ENCODE results near the gene CLCN4.
A peak's percentile ranks its signal among the peaks of the same experiment; 100 is the strongest.

CLCN4 gene

GRCh38 chrX:10178866-10179463, 22.2 kb downstream of the CLCN4 start:
- DNase-seq = no peak
- in situ Hi-C loops (cut with HindIII; ENCODE audit: low pct_ligation_motif_present, low pct_unique_long_range_greater_than_20kb, low sequenced_read_pairs) = no loop called here

- in situ Hi-C loops (cut with HindIII; ENCODE audit: low pct_ligation_motif_present, low pct_unique_long_range_greater_than_20kb, low sequenced_read_pairs) = no loop called here
- DNase-seq = no peak
Measured at GRCh38 chrX:10183760-10184159, 27.0 kb downstream of the CLCN4 start.

GRCh38 chrX:10184411-10184810, 27.6 kb downstream of the CLCN4 start:
- in situ Hi-C loops (cut with HindIII; ENCODE audit: low pct_ligation_motif_present, low pct_unique_long_range_greater_than_20kb, low sequenced_read_pairs) = no loop called here
- DNase-seq = no peak

- DNase-seq = no peak
- in situ Hi-C loops (cut with HindIII; ENCODE audit: low pct_ligation_motif_present, low pct_unique_long_range_greater_than_20kb, low sequenced_read_pairs) = no loop called here
Measured at GRCh38 chrX:10186355-10186754, 29.6 kb downstream of the CLCN4 start.

- no peak for DNase-seq
- in situ Hi-C loops (cut with HindIII; ENCODE audit: low pct_ligation_motif_present, low pct_unique_long_range_greater_than_20kb, low sequenced_read_pairs) = no loop called here
Measured at GRCh38 chrX:10187421-10187820, 30.6 kb downstream of the CLCN4 start.

- in situ Hi-C loops (cut with HindIII; ENCODE audit: low pct_ligation_motif_present, low pct_unique_long_range_greater_than_20kb, low sequenced_read_pairs) = no loop called here
- peak; percentile 69 for DNase-seq
Measured at GRCh38 chrX:10189317-10190268, 32.8 kb downstream of the CLCN4 start.

GRCh38 chrX:10190367-10190766, 33.6 kb downstream of the CLCN4 start:
- in situ Hi-C loops (cut with HindIII; ENCODE audit: low pct_ligation_motif_present, low pct_unique_long_range_greater_than_20kb, low sequenced_read_pairs) = no loop called here

GRCh38 chrX:10193587-10193986, 36.8 kb downstream of the CLCN4 start:
- in situ Hi-C loops (cut with HindIII; ENCODE audit: low pct_ligation_motif_present, low pct_unique_long_range_greater_than_20kb, low sequenced_read_pairs) = no loop called here
- DNase-seq = no peak

More at GRCh38 chrX:10190367-10190766, 33.6 kb downstream of the CLCN4 start:
- peak; percentile 58 for DNase-seq

GRCh38 chrX:10195425-10195824, 38.6 kb downstream of the CLCN4 start:
- DNase-seq = no peak
- in situ Hi-C loops (cut with HindIII; ENCODE audit: low pct_ligation_motif_present, low pct_unique_long_range_greater_than_20kb, low sequenced_read_pairs) = no loop called here

- in situ Hi-C loops (cut with HindIII; ENCODE audit: low pct_ligation_motif_present, low pct_unique_long_range_greater_than_20kb, low sequenced_read_pairs) = no loop called here
- no peak for DNase-seq
Measured at GRCh38 chrX:10195947-10196346, 39.2 kb downstream of the CLCN4 start.

GRCh38 chrX:10197279-10198210, 40.8 kb downstream of the CLCN4 start:
- in situ Hi-C loops (cut with HindIII; ENCODE audit: low pct_ligation_motif_present, low pct_unique_long_range_greater_than_20kb, low sequenced_read_pairs) = no loop called here
- no peak for DNase-seq

- DNase-seq = no peak
- in situ Hi-C loops (cut with HindIII; ENCODE audit: low pct_ligation_motif_present, low pct_unique_long_range_greater_than_20kb, low sequenced_read_pairs) = no loop called here
Measured at GRCh38 chrX:10198254-10198653, 41.5 kb downstream of the CLCN4 start.

GRCh38 chrX:10199212-10199611, 42.4 kb downstream of the CLCN4 start:
- in situ Hi-C loops (cut with HindIII; ENCODE audit: low pct_ligation_motif_present, low pct_unique_long_range_greater_than_20kb, low sequenced_read_pairs) = no loop called here
- no peak for DNase-seq

GRCh38 chrX:10203617-10204016, 46.8 kb downstream of the CLCN4 start:
- in situ Hi-C loops (cut with HindIII; ENCODE audit: low pct_ligation_motif_present, low pct_unique_long_range_greater_than_20kb, low sequenced_read_pairs) = no loop called here
- DNase-seq = no peak

- in situ Hi-C loops (cut with HindIII; ENCODE audit: low pct_ligation_motif_present, low pct_unique_long_range_greater_than_20kb, low sequenced_read_pairs) = no loop called here
- DNase-seq = no peak
Measured at GRCh38 chrX:10206317-10206716, 49.5 kb downstream of the CLCN4 start.

GRCh38 chrX:10208281-10208856, 51.6 kb downstream of the CLCN4 start:
- in situ Hi-C loops (cut with HindIII; ENCODE audit: low pct_ligation_motif_present, low pct_unique_long_range_greater_than_20kb, low sequenced_read_pairs) = no loop called here
- DNase-seq = no peak

GRCh38 chrX:10208953-10209352, 52.2 kb downstream of the CLCN4 start:
- in situ Hi-C loops (cut with HindIII; ENCODE audit: low pct_ligation_motif_present, low pct_unique_long_range_greater_than_20kb, low sequenced_read_pairs) = no loop called here
- no peak for DNase-seq

- no peak for DNase-seq
- in situ Hi-C loops (cut with HindIII; ENCODE audit: low pct_ligation_motif_present, low pct_unique_long_range_greater_than_20kb, low sequenced_read_pairs) = no loop called here
Measured at GRCh38 chrX:10212395-10212794, 55.6 kb downstream of the CLCN4 start.

GRCh38 chrX:10213716-10214115, 56.9 kb downstream of the CLCN4 start:
- in situ Hi-C loops (cut with HindIII; ENCODE audit: low pct_ligation_motif_present, low pct_unique_long_range_greater_than_20kb, low sequenced_read_pairs) = no loop called here

More at GRCh38 chrX:10213716-10214115, 56.9 kb downstream of the CLCN4 start:
- no peak for DNase-seq
